Astrocyte of the spinal cord (primary cell): ENCODE data around the gene NPPB.

Source experiments
- DNase-seq: peaks from one replicate; pipeline ENCODE4 v3.0.0; 2011; ENCODE audit warnings: low read depth, low spot score
- H3K4me3 ChIP-seq: 2 replicates; pipeline ENCODE4 v1.5.1; 2011; ENCODE audit warnings: low read depth, mild to moderate bottlenecking, low read length, moderate library complexity
- CTCF ChIP-seq: IDR thresholded peaks from 2 replicates; pipeline ENCODE4 v1.5.1; 2012; ENCODE audit warnings: low read depth, mild to moderate bottlenecking, low read length, inconsistent platforms
- in situ Hi-C: cut with HindIII; loops from 2 replicates; pipeline ENCODE4 v1.10.0; 2017; ENCODE audit warnings: low sequenced_read_pairs

The NPPB gene

GRCh38 chr1:11868331-11868980, 9.7 kb upstream of the NPPB start:
- no peak for TF ChIP-seq CTCF
- no peak for DNase-seq
- H3K4me3 ChIP-seq, result no peak overlapping the region
- in situ Hi-C loops, result no loop called here

GRCh38 chr1:11862890-11863289, 4.1 kb upstream of the NPPB start:
- no peak overlapping the region for H3K4me3 ChIP-seq
- TF ChIP-seq CTCF, result no peak
- in situ Hi-C loops, result no loop called here
- no peak for DNase-seq

- in situ Hi-C loops, result no loop called here
- no peak overlapping the region for H3K4me3 ChIP-seq
- no peak for TF ChIP-seq CTCF
- no peak for DNase-seq
These were observed 1.8 kb upstream of the NPPB start for GRCh38 chr1:11860587-11860986.

GRCh38 chr1:11860083-11860482, 1.3 kb upstream of the NPPB start:
- in situ Hi-C loops, result no loop called here
- no peak for TF ChIP-seq CTCF

GRCh38 chr1:11858968-11859871, 475 bp upstream of the NPPB start:
- H3K4me3 ChIP-seq, result no peak overlapping the region
- peak; percentile 65 for DNase-seq
- in situ Hi-C loops, result no loop called here
- TF ChIP-seq CTCF, result peak; percentile 29

More at GRCh38 chr1:11860083-11860482, 1.3 kb upstream of the NPPB start:
- no peak overlapping the region for H3K4me3 ChIP-seq
- DNase-seq, result no peak

GRCh38 chr1:11858158-11858557, 587 bp downstream of the NPPB start:
- TF ChIP-seq CTCF, result no peak
- in situ Hi-C loops, result no loop called here
- no peak for DNase-seq
- no peak overlapping the region for H3K4me3 ChIP-seq
